Upper lobe of left lung (tissue), 4 donors: ENCODE data around the gene SETD2.

Experiments used
- CTCF ChIP-seq, 6 experiments: fragments of 450-650 bp in 4 of 6; fragments of 200-600 bp in 2 of 6; sonication (generic) in 2 of 6; IDR thresholded peaks; one replicate each; pipeline ENCODE4 v1.5.1; 2016 to 2019; ENCODE audit warnings: antibody characterized with exemption in 6 of 6
- EP300 ChIP-seq, 4 donors: sonication (generic); formaldehyde crosslinking; IDR thresholded peaks; one replicate each; pipeline ENCODE4 v1.5.1; 2017; ENCODE audit warnings: antibody characterized with exemption in 4 of 4, control low read depth in 2 of 4
- POLR2A ChIP-seq, 4 donors: fragments of 450-650 bp; IDR thresholded peaks; one replicate each; pipeline ENCODE4 v1.5.1; 2016 to 2017; ENCODE audit warnings: antibody characterized with exemption in 4 of 4, mild to moderate bottlenecking in 2 of 4
- POLR2AphosphoS5 ChIP-seq, 2 donors: sonication (generic); formaldehyde crosslinking; IDR thresholded peaks; one replicate each; pipeline ENCODE4 v1.5.1; 2017; ENCODE audit warnings: antibody characterized with exemption in 2 of 2

DNA sequence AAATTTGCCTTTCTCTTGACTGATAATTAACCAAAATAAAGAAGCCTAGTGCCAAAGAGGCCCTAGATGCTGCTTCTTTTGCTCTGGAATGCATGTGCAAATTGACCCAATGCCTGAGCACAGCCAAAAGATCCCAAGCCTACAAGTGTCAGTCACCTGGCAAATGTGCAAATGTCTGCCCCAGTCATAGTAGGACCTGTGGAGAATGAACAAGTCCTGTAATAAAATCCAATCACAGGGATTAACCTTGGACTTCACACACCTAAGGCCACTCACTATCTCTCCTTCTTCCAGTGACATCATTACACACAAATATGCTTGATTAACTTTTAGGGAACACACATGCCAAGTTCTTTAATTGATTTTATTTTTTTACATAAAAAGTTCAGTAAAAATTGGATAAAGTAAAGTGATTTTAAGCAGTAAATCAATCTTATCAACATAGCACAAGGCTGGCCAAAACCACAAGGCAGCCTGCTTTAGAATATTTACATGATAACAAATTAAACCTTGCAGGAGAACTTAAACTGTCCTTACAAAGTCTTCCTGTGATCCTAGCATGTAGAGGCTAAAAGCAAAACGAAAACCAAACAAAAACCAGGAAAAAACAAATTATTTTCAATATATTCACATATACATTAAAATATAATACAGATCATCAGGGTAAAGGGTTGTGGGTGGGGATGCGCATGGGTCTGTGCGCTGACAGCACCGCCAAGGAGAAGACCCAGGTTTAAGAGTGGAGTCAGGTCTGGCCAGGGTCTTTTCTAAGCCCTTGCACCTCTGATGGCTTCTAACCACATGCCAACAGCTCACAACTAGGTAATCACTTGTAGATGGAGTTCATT, 147.6 kb downstream of the SETD2 start:
- no peak for TF ChIP-seq POLR2A (IDR thresholded peaks at IDR 0.05)
- TF ChIP-seq CTCF (IDR thresholded peaks at IDR 0.05) = no peak
- TF ChIP-seq EP300 (IDR thresholded peaks at IDR 0.05) = no peak
- no peak for TF ChIP-seq POLR2AphosphoS5 (IDR thresholded peaks at IDR 0.05)
